Measurements from ENCODE around the gene CDK13.

CDK13 gene

DNA sequence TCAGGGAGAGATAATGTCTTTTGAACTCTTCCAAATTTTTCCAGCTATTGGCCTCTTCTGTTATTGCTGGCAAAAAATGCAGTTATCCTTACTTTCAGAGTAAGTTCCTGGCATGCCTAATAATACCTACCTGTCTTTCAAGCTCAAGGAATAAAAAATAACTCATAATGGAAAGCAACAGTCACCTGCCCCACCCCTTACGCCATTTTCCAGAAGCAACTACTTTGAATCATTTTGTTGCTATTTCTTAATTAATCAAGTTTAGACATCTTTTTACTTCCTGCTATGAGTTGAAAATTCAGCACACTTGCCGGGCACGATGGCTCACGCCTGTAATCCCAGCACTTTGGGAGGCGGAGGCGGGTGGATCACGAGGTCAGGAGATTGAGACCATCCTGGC is 23.0 kb upstream of the CDK13 start:
- WGBS (ENCODE audit: insufficient coverage): no CpG with 5 or more reads among the region's 7 CpGs
- Histone ChIP-seq H3K4me3 (ENCODE audit: control insufficient read depth in 1 of 7, extremely low read depth in 1 of 7, insufficient read depth in 4 of 7, low read depth in 2 of 7, low read length in 6 of 7) (no peak overlapping the region), H3K27me3 (replicated peaks in 2 of 5; ENCODE audit: control insufficient read depth in 4 of 5, insufficient read depth in 5 of 5, low read length in 4 of 5) (no peaks in the 10 kb centered on the region), H3K4me1 (ENCODE audit: control extremely low read depth in 1 of 4, control insufficient read depth in 4 of 4, insufficient read depth in 4 of 4, low read length in 3 of 4) (no peaks in the 10 kb centered on the region), H3K9me3 (ENCODE audit: control extremely low read depth in 1 of 5, control insufficient read depth in 4 of 5, insufficient read depth in 2 of 5, low read depth in 1 of 5, low read length in 4 of 5) (no peaks in the 10 kb centered on the region), H3K36me3 (ENCODE audit: control insufficient read depth in 4 of 4, insufficient read depth in 4 of 4, low read length in 3 of 4) (no peaks in the 10 kb centered on the region), H3K27ac (ENCODE audit: insufficient read depth in 1 of 2, low read depth in 1 of 2, low read length in 2 of 2, poor library complexity in 1 of 2, severe bottlenecking in 2 of 2) (no peak overlapping the region)
- CTCF ChIA-PET: interaction anchor here (1.2 kb wide), 1 partner anchor 30 kb away, joined by 3 read pairs; no protein-coding TSS in a partner anchor
- POLR2A ChIA-PET: interaction anchor here (0.6 kb wide), 1 partner anchor 1890 kb away, joined by 3 read pairs; no protein-coding TSS in a partner anchor
- DNase-seq: no peak

- ChIA-PET POLR2A (no interaction called here), CTCF (no interaction called here)
- Histone ChIP-seq H3K27me3 (replicated peaks in 2 of 5; ENCODE audit: control insufficient read depth in 4 of 5, insufficient read depth in 5 of 5, low read length in 4 of 5) (no peaks in the 10 kb centered on the region), H3K4me3 (ENCODE audit: control insufficient read depth in 1 of 7, extremely low read depth in 1 of 7, insufficient read depth in 4 of 7, low read depth in 2 of 7, low read length in 6 of 7) (no peak overlapping the region), H3K9me3 (ENCODE audit: control extremely low read depth in 1 of 5, control insufficient read depth in 4 of 5, insufficient read depth in 2 of 5, low read depth in 1 of 5, low read length in 4 of 5) (no peaks in the 10 kb centered on the region), H3K27ac (ENCODE audit: insufficient read depth in 1 of 2, low read depth in 1 of 2, low read length in 2 of 2, poor library complexity in 1 of 2, severe bottlenecking in 2 of 2) (no peak overlapping the region), H3K36me3 (ENCODE audit: control insufficient read depth in 4 of 4, insufficient read depth in 4 of 4, low read length in 3 of 4) (no peaks in the 10 kb centered on the region), H3K4me1 (ENCODE audit: control extremely low read depth in 1 of 4, control insufficient read depth in 4 of 4, insufficient read depth in 4 of 4, low read length in 3 of 4) (no peaks in the 10 kb centered on the region)
- 80% methylated on average over 1 of the region's 1 CpG for WGBS (ENCODE audit: insufficient coverage)
- no peak for DNase-seq
Measured at GRCh38 chr7:39934132-39934531, 15.9 kb upstream of the CDK13 start.

GRCh38 chr7:39936761-39937160 is 13.3 kb upstream of the CDK13 start:
- WGBS (ENCODE audit: insufficient coverage): 100% methylated on average over 1 of the region's 3 CpGs
- CTCF ChIA-PET: interaction anchor here (0.6 to 1.2 kb wide), 2 partner anchors 12 to 17 kb away, joined by 3 to 4 read pairs; no protein-coding TSS in a partner anchor

DNA sequence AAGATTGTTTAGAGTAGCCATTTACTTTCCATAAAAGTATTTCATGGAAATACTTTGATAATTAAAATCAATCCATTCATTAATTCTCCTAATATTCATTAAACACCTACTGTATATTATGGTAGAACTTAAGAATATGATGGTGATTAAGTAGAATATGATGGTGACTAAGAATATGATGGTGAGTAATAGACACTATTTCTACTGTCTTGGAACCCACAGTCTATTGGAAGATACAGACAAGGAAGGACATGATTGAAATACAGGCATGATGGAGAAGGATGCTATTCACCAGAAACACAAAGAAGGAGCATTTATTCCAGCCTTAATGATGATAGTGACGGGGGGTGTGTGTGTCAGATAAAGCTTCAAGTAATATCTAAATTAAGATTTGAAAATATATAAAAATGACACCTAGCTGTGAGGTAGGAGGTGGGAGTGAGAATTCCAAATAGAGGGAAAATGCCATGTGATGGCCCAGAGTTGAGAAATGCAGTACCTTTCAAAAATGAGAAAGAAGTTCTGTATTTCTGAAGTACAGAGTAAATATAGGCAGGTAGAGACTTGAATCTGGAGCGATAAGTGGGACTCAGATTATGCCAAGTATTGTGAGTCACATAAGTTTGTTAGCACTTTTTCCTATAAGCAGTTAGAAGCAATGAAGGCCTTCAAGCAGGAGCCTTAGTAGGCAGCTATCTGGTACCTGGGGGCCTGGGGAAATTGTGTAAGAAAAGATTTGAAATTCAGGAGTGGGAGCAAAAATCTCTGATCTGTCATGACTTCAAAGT is 12.5 kb upstream of the CDK13 start:
- WGBS (ENCODE audit: insufficient coverage): 100% methylated on average over 1 of the region's 2 CpGs
- Histone ChIP-seq H3K4me1 (ENCODE audit: control extremely low read depth in 1 of 4, control insufficient read depth in 4 of 4, insufficient read depth in 4 of 4, low read length in 3 of 4) (no peaks in the 10 kb centered on the region), H3K27me3 (replicated peaks in 2 of 5; ENCODE audit: control insufficient read depth in 4 of 5, insufficient read depth in 5 of 5, low read length in 4 of 5) (no peaks in the 10 kb centered on the region), H3K27ac (ENCODE audit: insufficient read depth in 1 of 2, low read depth in 1 of 2, low read length in 2 of 2, poor library complexity in 1 of 2, severe bottlenecking in 2 of 2) (no peak overlapping the region), H3K4me3 (ENCODE audit: control insufficient read depth in 1 of 7, extremely low read depth in 1 of 7, insufficient read depth in 4 of 7, low read depth in 2 of 7, low read length in 6 of 7) (no peak overlapping the region), H3K9me3 (ENCODE audit: control extremely low read depth in 1 of 5, control insufficient read depth in 4 of 5, insufficient read depth in 2 of 5, low read depth in 1 of 5, low read length in 4 of 5) (no peaks in the 10 kb centered on the region), H3K36me3 (ENCODE audit: control insufficient read depth in 4 of 4, insufficient read depth in 4 of 4, low read length in 3 of 4) (no peaks in the 10 kb centered on the region)
- POLR2A ChIA-PET: no interaction called here
- DNase-seq: no peak
- CTCF ChIA-PET: interaction anchor here (0.6 to 1.2 kb wide), 2 partner anchors 18 to 1951 kb away, joined by 4 read pairs; no protein-coding TSS in a partner anchor

More at GRCh38 chr7:39936761-39937160, 13.3 kb upstream of the CDK13 start:
- no peak for DNase-seq
- POLR2A ChIA-PET: no interaction called here
- no peak overlapping the region for H3K27ac ChIP-seq (ENCODE audit: insufficient read depth in 1 of 2, low read depth in 1 of 2, low read length in 2 of 2, poor library complexity in 1 of 2, severe bottlenecking in 2 of 2)
- H3K36me3 ChIP-seq (ENCODE audit: control insufficient read depth in 4 of 4, insufficient read depth in 4 of 4, low read length in 3 of 4): no peaks in the 10 kb centered on the region
- no peaks in the 10 kb centered on the region for H3K9me3 ChIP-seq (ENCODE audit: control extremely low read depth in 1 of 5, control insufficient read depth in 4 of 5, insufficient read depth in 2 of 5, low read depth in 1 of 5, low read length in 4 of 5)
- H3K27me3 ChIP-seq (replicated peaks in 2 of 5; ENCODE audit: control insufficient read depth in 4 of 5, insufficient read depth in 5 of 5, low read length in 4 of 5): no peaks in the 10 kb centered on the region
- H3K4me3 ChIP-seq (ENCODE audit: control insufficient read depth in 1 of 7, extremely low read depth in 1 of 7, insufficient read depth in 4 of 7, low read depth in 2 of 7, low read length in 6 of 7): no peak overlapping the region
- H3K4me1 ChIP-seq (ENCODE audit: control extremely low read depth in 1 of 4, control insufficient read depth in 4 of 4, insufficient read depth in 4 of 4, low read length in 3 of 4): no peaks in the 10 kb centered on the region

DNA sequence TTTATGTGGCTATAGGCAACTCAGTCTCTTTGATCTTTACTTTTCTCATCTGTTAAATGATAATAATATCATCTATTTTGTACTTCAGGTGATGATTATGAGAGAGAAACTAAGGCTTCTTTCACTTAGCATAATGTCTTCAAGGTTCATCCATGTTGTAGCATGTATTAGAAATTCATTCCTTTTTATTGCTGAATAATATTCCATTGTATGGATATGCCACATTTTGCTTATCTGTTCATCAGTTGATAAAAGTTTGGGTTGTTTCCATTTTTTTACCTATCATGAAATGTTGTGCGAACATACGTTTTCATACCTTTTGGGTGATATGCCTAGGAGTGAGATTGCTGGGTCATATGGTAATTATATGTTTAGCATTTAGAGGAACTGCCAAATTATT is 7.2 kb upstream of the CDK13 start:
- WGBS (ENCODE audit: insufficient coverage): 100% methylated on average over 2 of the region's 2 CpGs
- Histone ChIP-seq H3K27ac (ENCODE audit: insufficient read depth in 1 of 2, low read depth in 1 of 2, low read length in 2 of 2, poor library complexity in 1 of 2, severe bottlenecking in 2 of 2) (no peak overlapping the region), H3K27me3 (replicated peaks in 2 of 5; ENCODE audit: control insufficient read depth in 4 of 5, insufficient read depth in 5 of 5, low read length in 4 of 5) (no peaks in the 10 kb centered on the region), H3K4me3 (ENCODE audit: control insufficient read depth in 1 of 7, extremely low read depth in 1 of 7, insufficient read depth in 4 of 7, low read depth in 2 of 7, low read length in 6 of 7) (no peak overlapping the region), H3K36me3 (ENCODE audit: control insufficient read depth in 4 of 4, insufficient read depth in 4 of 4, low read length in 3 of 4) (no peaks in the 10 kb centered on the region), H3K4me1 (ENCODE audit: control extremely low read depth in 1 of 4, control insufficient read depth in 4 of 4, insufficient read depth in 4 of 4, low read length in 3 of 4) (peaks cover 1 to 8% (median 3%) of the 10 kb centered on the region in 4 experiments), H3K9me3 (ENCODE audit: control extremely low read depth in 1 of 5, control insufficient read depth in 4 of 5, insufficient read depth in 2 of 5, low read depth in 1 of 5, low read length in 4 of 5) (no peaks in the 10 kb centered on the region)
- ChIA-PET CTCF (no interaction called here), POLR2A (no interaction called here)
- DNase-seq: no peak

DNA sequence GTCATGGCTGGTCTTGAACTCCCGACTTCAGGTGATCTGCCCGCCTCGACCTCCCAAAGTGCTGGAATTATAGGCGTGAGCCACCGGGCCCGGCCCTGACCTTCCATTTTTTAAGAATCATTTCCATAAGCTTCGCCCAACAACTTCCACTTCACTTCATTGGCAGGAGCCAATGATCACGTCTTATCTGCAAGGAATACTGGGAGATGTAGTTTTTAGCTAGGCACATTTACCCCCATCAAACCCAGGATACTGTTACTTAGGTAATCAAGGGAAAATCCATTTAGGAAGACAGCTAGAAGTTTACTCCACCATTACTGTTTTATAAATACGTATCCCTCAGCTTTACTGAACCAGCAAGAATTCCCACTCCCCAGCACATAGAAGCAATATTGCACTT is 3.4 kb upstream of the CDK13 start:
- Histone ChIP-seq H3K36me3 (ENCODE audit: control insufficient read depth in 4 of 4, insufficient read depth in 4 of 4, low read length in 3 of 4) (no peaks in the 10 kb centered on the region), H3K9me3 (ENCODE audit: control extremely low read depth in 1 of 5, control insufficient read depth in 4 of 5, insufficient read depth in 2 of 5, low read depth in 1 of 5, low read length in 4 of 5) (no peaks in the 10 kb centered on the region), H3K4me3 (ENCODE audit: control insufficient read depth in 1 of 7, extremely low read depth in 1 of 7, insufficient read depth in 4 of 7, low read depth in 2 of 7, low read length in 6 of 7) (no peak overlapping the region), H3K27ac (ENCODE audit: insufficient read depth in 1 of 2, low read depth in 1 of 2, low read length in 2 of 2, poor library complexity in 1 of 2, severe bottlenecking in 2 of 2) (no peak overlapping the region), H3K27me3 (replicated peaks in 2 of 5; ENCODE audit: control insufficient read depth in 4 of 5, insufficient read depth in 5 of 5, low read length in 4 of 5) (no peaks in the 10 kb centered on the region), H3K4me1 (ENCODE audit: control extremely low read depth in 1 of 4, control insufficient read depth in 4 of 4, insufficient read depth in 4 of 4, low read length in 3 of 4) (peaks cover 2 to 16% (median 14%) of the 10 kb centered on the region in 4 experiments)
- CTCF ChIA-PET: interaction anchor here (1.5 kb wide), 1 partner anchor 369 kb away, joined by 4 read pairs; no protein-coding TSS in a partner anchor
- no peak for DNase-seq
- POLR2A ChIA-PET: no interaction called here
- 80% methylated on average over 1 of the region's 9 CpGs for WGBS (ENCODE audit: insufficient coverage)

- POLR2A ChIA-PET: interaction anchor here (0.7 to 1.4 kb wide), 5 partner anchors 9 to 100 kb away, joined by 4 to 7 read pairs (median 6); no protein-coding TSS in a partner anchor
- CTCF ChIA-PET: interaction anchor here (0.8 to 2.2 kb wide), 6 partner anchors 12 to 368 kb away, joined by 3 to 9 read pairs (median 4); no protein-coding TSS in a partner anchor
- DNase-seq: no peak
Measured at GRCh38 chr7:39948375-39948955, 1.6 kb upstream of the CDK13 start.

More at GRCh38 chr7:39948375-39948955, 1.6 kb upstream of the CDK13 start:
- no peaks in the 10 kb centered on the region for H3K36me3 ChIP-seq (ENCODE audit: control insufficient read depth in 4 of 4, insufficient read depth in 4 of 4, low read length in 3 of 4)
- H3K27ac ChIP-seq (ENCODE audit: insufficient read depth in 1 of 2, low read depth in 1 of 2, low read length in 2 of 2, poor library complexity in 1 of 2, severe bottlenecking in 2 of 2): peak overlapping the region; percentile 91 to 96
- H3K4me3 ChIP-seq (ENCODE audit: control insufficient read depth in 1 of 7, extremely low read depth in 1 of 7, insufficient read depth in 4 of 7, low read depth in 2 of 7, low read length in 6 of 7): peak overlapping the region in 6 of 7 experiments; percentile 71 to 99 (median 88)
- H3K27me3 ChIP-seq (replicated peaks in 2 of 5; ENCODE audit: control insufficient read depth in 4 of 5, insufficient read depth in 5 of 5, low read length in 4 of 5): no peaks in the 10 kb centered on the region
- peaks cover 9 to 32% (median 18%) of the 10 kb centered on the region in 4 experiments for H3K4me1 ChIP-seq (ENCODE audit: control extremely low read depth in 1 of 4, control insufficient read depth in 4 of 4, insufficient read depth in 4 of 4, low read length in 3 of 4)
- WGBS (ENCODE audit: insufficient coverage): 66% methylated on average over 6 of the region's 10 CpGs
- H3K9me3 ChIP-seq (ENCODE audit: control extremely low read depth in 1 of 5, control insufficient read depth in 4 of 5, insufficient read depth in 2 of 5, low read depth in 1 of 5, low read length in 4 of 5): no peaks in the 10 kb centered on the region
